ENCODE results near the gene UGT3A1. TPM values are rescaled to one million over a fixed set of nuclear protein-coding genes. Genes with fewer than 3 reads are reported as not detected.

The UGT3A1 gene
- total and polyA plus RNA-seq, 8 donors: 0.92 TPM; not detected in 7

DNA sequence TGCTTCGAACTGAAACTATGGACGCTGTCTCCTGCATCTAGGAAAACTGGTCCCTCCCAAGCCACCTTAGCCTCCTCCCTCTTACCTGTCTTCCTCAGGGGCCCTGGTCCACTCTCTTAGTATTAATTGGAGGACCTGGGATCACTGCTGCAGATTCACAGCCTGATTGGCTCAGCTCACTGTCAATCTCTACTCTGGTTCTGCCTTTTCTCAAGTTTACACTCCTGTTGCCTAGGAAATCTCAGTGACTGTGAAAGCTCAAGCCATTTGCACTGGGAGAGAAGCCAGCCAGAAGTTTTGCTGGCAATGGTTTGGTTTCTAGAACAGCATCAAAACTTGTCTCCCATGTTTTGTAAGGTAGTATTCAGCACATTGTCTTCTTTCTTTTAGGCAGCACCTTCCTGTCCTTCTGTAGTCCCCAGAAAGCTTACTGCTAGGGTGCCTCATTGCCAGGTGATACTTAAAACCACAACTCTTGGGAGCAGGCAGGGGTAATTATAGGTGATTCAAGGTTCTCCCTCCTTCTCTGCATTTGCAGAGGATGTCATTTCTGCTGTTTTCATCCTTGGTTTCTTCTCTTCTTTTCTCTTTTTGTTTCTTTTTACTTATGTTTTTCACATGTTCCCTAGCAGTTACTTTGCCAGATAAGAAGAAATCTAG lies 52.5 kb downstream of the UGT3A1 start, which contains the start of gene CAPSL:
Gene CAPSL (minus strand): TSS at position 55 of the 660 bp plus-strand sequence. CDS start 17,502 bp downstream, outside the sequence.
- peaks cover 0 to 6% (median 3%) of the 10 kb centered on the region in 4 donors for H3K4me1 ChIP-seq
- no peak within 1 kb of the TSS for H3K27ac ChIP-seq
- peak; percentile 41 to 95 for DNase-seq
- no peaks in the 10 kb centered on the region for H3K27me3 ChIP-seq
- H3K9me3 ChIP-seq: no peaks in the 10 kb centered on the region
- intact Hi-C loops (cut with DNase I; ENCODE audit: low total_unique reads): no loop called here
- no peaks in the 10 kb centered on the region for H3K36me3 ChIP-seq
- H3K4me3 ChIP-seq: no peak within 1 kb of the TSS
- TF ChIP-seq POLR2A (IDR thresholded peaks at IDR 0.05): no peak
- no peak for TF ChIP-seq CTCF (IDR thresholded peaks at IDR 0.05)
- TF ChIP-seq EP300 (IDR thresholded peaks at IDR 0.05): no peak
- TF ChIP-seq POLR2AphosphoS5 (IDR thresholded peaks at IDR 0.05): no peak
- WGBS, 5 donors: 19 to 33% (median 28%) methylated on average over 2 of the region's 2 CpGs

DNA sequence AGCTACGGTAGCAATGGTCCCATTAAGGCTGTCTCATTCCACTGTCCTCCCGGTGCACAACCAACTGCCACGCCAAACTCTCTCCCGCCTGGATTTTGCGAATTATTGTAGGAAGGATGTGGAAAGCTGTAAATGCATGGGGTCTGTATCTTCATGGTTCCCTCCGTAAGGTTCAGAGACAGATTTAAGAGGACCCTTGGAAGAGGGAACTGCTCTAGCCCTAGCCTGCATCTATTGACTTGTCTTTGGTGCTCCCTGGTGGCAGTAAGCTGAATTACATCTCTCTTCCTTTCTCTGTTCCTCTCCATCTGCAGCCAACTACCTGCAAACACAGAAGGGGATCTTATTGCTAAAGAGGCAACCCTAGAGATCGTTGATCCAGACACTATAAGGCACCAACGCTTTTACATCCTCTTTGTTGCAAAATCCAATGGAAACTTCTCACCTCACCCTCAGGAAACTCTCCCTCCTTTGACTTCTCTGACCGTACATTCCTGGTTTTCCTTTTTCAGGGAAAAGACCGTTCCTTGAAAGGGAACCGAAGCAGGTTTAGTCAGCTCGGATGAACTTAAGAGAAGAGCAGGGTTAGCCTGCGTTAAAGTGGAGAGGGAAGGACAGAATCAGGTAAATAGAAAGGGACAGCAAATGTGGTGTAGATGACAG lies 64.7 kb downstream of the UGT3A1 start:
- 32 to 40% (median 35%) methylated on average over 13 of the region's 13 CpGs for WGBS, 5 donors
- peak; percentile 28 to 84 for DNase-seq
- Histone ChIP-seq H3K36me3 (no peaks in the 10 kb centered on the region), H3K9me3 (no peaks in the 10 kb centered on the region), H3K4me1 (peaks cover 0 to 13% (median 6%) of the 10 kb centered on the region in 4 donors), H3K4me3 (no peak overlapping the region), H3K27me3 (peaks cover 0 to 53% (median 8%) of the 10 kb centered on the region in 3 donors), H3K27ac (no peak overlapping the region)
- intact Hi-C loops (cut with DNase I; ENCODE audit: low total_unique reads): loop anchor here (5.0 to 10.0 kb wide), 2 partner anchors 309 to 842 kb away; partner anchors contain the start of gene SPEF2
- TF ChIP-seq CTCF (IDR thresholded peaks at IDR 0.05): peak in 5 of 7 experiments; percentile 76 to 86 (median 81)
- no peak for TF ChIP-seq POLR2A (IDR thresholded peaks at IDR 0.05)

- no peak overlapping the region for H3K27ac ChIP-seq
- no peaks in the 10 kb centered on the region for H3K9me3 ChIP-seq
- intact Hi-C loops (cut with DNase I; ENCODE audit: low total_unique reads): loop anchor here (5.0 to 10.0 kb wide), 3 partner anchors 148 to 840 kb away; partner anchors contain the start of gene SPEF2
- no peak overlapping the region for H3K4me3 ChIP-seq
- WGBS, 5 donors: 14 to 31% (median 17%) methylated on average over 10 to 21 of the region's 21 CpGs
- H3K27me3 ChIP-seq: peaks cover 0 to 59% (median 8%) of the 10 kb centered on the region in 3 donors
- H3K4me1 ChIP-seq: peaks cover 0 to 13% (median 6%) of the 10 kb centered on the region in 4 donors
- TF ChIP-seq CTCF (IDR thresholded peaks at IDR 0.05) (peak in 4 of 7 experiments; percentile 19 to 36 (median 30)), POLR2AphosphoS5 (IDR thresholded peaks at IDR 0.05) (no peak)
- DNase-seq: peak; percentile 51 to 87
- no peaks in the 10 kb centered on the region for H3K36me3 ChIP-seq
Measured at GRCh38 chr5:35924950-35925722, 66.1 kb downstream of the UGT3A1 start.
